ENCODE results near the gene EPHA7. TPM values are rescaled to one million over a fixed set of nuclear protein-coding genes. Genes with fewer than 3 reads are reported as not detected.
A peak's percentile ranks its signal among the peaks of the same experiment; 100 is the strongest.

EPHA7 gene
- total and polyA plus RNA-seq, 2 experiments from 2014 or later: 6.9 to 19.2 TPM

DNA sequence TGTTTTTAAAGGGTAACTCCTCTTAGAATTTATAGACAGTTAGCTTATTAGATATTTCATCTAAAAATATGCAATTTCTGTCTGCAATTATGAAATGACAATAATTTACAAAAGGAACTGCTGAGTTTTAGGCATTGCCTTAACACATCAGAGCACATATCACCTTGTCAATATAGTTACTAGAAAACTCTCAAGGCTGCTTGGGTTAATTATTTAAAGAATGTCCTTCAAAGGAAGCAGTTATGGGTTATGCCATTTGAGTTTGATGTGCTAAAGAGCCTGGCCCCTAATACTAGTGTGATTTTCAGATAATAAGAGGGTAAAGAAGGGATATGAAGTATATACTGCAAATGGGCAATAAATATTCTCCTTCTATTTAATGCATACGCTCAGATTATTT is 192.5 kb downstream of the EPHA7 start:
- Histone ChIP-seq H3K27ac (no peak overlapping the region), H3K4me3 (no peak overlapping the region), H3K9me2 (replicated peaks; ENCODE audit: insufficient read depth) (no peaks in the 10 kb centered on the region), H3K9me3 (ENCODE audit: low read depth) (no peaks in the 10 kb centered on the region), H3K36me3 (replicated peaks; ENCODE audit: insufficient read depth, low read depth) (no peaks in the 10 kb centered on the region), H4K20me1 (ENCODE audit: insufficient read depth, poor library complexity, severe bottlenecking) (no peaks in the 10 kb centered on the region), H3K27me3 (no peaks in the 10 kb centered on the region), H3K4me1 (ENCODE audit: insufficient read depth) (no peaks in the 10 kb centered on the region), H3K4me2 (no peak overlapping the region), H3K79me2 (no peaks in the 10 kb centered on the region), H2AFZ (no peak overlapping the region)
- WGBS (ENCODE audit: low lambda C conversion rate, missing lambda C conversion rate): 100% methylated on average over 1 of the region's 1 CpG
- no peak for DNase-seq (ENCODE audit: low spot score)
- no peak for TF ChIP-seq EZH2 (IDR thresholded peaks at IDR 0.05; ENCODE audit: borderline replicate concordance)
- TF ChIP-seq EZH2phosphoT487 (IDR thresholded peaks at IDR 0.05; ENCODE audit: low read depth, severe bottlenecking, unreplicated experiment): no peak

DNA sequence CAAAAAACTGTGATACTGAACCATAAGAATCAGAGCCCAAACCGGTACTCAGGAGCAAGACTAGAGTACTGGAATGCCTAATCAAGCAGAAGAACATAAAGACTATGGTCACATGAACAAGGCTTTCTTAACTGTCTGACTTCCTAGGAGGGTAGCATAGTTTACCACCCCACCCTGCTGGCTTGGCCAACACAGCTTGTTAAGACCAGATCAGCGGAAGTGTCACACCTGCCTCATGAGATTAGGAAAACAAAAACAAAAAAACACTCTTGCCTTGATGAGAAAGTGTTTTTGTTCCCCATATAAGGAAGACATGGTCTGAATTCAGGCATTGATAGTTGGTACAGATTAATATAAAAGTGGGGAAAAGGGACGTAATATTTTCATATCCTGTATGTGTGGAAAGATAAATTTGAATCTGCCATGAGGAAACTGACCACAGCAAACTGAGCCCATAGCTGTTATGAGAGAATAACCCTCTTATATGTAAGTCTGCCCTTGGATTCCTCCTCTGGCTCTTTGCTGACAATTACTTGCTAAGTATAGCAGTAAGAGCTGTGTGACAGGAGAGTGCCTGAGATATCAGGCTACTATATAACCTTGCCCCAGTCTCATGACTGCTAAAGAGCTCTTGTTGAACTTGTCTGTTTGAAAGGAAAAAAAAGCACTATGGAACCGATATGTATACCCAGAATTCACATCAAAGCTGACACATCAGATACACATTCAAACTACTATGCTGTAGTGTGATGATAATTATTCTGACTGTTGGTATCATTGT is 197.1 kb downstream of the EPHA7 start:
- Histone ChIP-seq H3K36me3 (replicated peaks; ENCODE audit: insufficient read depth, low read depth) (no peaks in the 10 kb centered on the region), H3K4me2 (no peak overlapping the region), H2AFZ (no peak overlapping the region), H3K9me3 (ENCODE audit: low read depth) (no peaks in the 10 kb centered on the region), H3K9me2 (replicated peaks; ENCODE audit: insufficient read depth) (no peaks in the 10 kb centered on the region), H3K27ac (no peak overlapping the region), H3K4me3 (no peak overlapping the region), H3K79me2 (no peaks in the 10 kb centered on the region), H3K4me1 (ENCODE audit: insufficient read depth) (no peaks in the 10 kb centered on the region), H4K20me1 (ENCODE audit: insufficient read depth, poor library complexity, severe bottlenecking) (no peaks in the 10 kb centered on the region), H3K27me3 (no peaks in the 10 kb centered on the region)
- DNase-seq (ENCODE audit: low spot score): peak; percentile 10
- WGBS (ENCODE audit: low lambda C conversion rate, missing lambda C conversion rate): 77% methylated on average over 4 of the region's 4 CpGs
- TF ChIP-seq EZH2phosphoT487 (IDR thresholded peaks at IDR 0.05; ENCODE audit: low read depth, severe bottlenecking, unreplicated experiment): no peak
- no peak for TF ChIP-seq EZH2 (IDR thresholded peaks at IDR 0.05; ENCODE audit: borderline replicate concordance)
- TF ChIP-seq, protein P1, sequence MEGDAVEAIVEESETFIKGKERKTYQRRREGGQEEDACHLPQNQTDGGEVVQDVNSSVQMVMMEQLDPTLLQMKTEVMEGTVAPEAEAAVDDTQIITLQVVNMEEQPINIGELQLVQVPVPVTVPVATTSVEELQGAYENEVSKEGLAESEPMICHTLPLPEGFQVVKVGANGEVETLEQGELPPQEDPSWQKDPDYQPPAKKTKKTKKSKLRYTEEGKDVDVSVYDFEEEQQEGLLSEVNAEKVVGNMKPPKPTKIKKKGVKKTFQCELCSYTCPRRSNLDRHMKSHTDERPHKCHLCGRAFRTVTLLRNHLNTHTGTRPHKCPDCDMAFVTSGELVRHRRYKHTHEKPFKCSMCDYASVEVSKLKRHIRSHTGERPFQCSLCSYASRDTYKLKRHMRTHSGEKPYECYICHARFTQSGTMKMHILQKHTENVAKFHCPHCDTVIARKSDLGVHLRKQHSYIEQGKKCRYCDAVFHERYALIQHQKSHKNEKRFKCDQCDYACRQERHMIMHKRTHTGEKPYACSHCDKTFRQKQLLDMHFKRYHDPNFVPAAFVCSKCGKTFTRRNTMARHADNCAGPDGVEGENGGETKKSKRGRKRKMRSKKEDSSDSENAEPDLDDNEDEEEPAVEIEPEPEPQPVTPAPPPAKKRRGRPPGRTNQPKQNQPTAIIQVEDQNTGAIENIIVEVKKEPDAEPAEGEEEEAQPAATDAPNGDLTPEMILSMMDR (IDR thresholded peaks at IDR 0.05; ENCODE audit: poor library complexity): no peak

DNA sequence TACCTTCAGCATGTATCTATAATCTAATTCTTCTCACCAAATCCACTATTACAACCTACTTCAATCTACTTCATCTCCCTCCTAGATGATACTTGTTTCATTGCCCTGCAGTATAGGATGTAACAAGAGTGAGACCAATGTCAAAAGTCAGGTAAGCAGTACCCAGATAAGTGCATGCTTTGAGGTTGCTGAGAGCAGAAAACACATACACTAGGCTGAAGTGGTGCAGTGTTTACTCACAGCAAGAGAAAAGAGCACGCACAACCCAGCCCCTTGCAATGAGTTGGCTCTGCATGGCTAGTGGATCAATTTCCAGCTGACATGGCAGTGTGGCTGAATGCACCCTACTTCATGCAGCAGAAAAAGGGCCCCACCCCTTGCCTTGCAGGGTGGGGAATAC is 199.9 kb downstream of the EPHA7 start:
- Histone ChIP-seq H3K9me3 (ENCODE audit: low read depth) (peaks cover 7% of the 10 kb centered on the region), H3K27me3 (no peaks in the 10 kb centered on the region), H3K9me2 (replicated peaks; ENCODE audit: insufficient read depth) (no peaks in the 10 kb centered on the region), H3K4me2 (no peak overlapping the region), H3K4me3 (no peak overlapping the region), H3K4me1 (ENCODE audit: insufficient read depth) (no peaks in the 10 kb centered on the region), H3K27ac (no peak overlapping the region), H3K36me3 (replicated peaks; ENCODE audit: insufficient read depth, low read depth) (no peaks in the 10 kb centered on the region), H3K79me2 (no peaks in the 10 kb centered on the region), H2AFZ (no peak overlapping the region), H4K20me1 (ENCODE audit: insufficient read depth, poor library complexity, severe bottlenecking) (no peaks in the 10 kb centered on the region)
- no peak for DNase-seq (ENCODE audit: low spot score)
- TF ChIP-seq EZH2phosphoT487 (IDR thresholded peaks at IDR 0.05; ENCODE audit: low read depth, severe bottlenecking, unreplicated experiment): no peak
- no peak for TF ChIP-seq EZH2 (IDR thresholded peaks at IDR 0.05; ENCODE audit: borderline replicate concordance)
- TF ChIP-seq, protein P1 (IDR thresholded peaks at IDR 0.05; ENCODE audit: poor library complexity): no peak
- 74% methylated on average over 1 of the region's 1 CpG for WGBS (ENCODE audit: low lambda C conversion rate, missing lambda C conversion rate)

DNA sequence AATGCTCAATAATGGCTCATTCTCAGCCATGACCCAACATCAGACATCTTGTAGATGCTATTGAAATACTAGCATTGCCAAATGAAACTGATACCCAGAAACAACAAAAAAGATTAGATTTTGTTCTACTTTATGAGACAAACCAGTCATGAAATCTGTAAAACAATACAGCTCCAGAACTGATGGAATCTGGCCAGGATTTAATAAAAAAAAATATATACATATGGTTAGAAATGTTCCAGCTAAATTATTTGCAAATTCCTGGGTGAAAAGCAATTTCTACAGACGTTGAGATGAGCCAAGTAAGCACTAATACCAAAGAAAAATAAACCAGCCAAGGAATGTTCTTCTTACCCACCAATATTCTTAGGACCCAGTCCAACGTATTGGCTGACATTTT is 201.3 kb downstream of the EPHA7 start:
- WGBS (ENCODE audit: low lambda C conversion rate, missing lambda C conversion rate): 68% methylated on average over 2 of the region's 2 CpGs
- no peak overlapping the region for H3K27ac ChIP-seq
- H3K4me2 ChIP-seq: no peak overlapping the region
- no peak for DNase-seq (ENCODE audit: low spot score)
- no peak overlapping the region for H3K4me3 ChIP-seq
- no peaks in the 10 kb centered on the region for H4K20me1 ChIP-seq (ENCODE audit: insufficient read depth, poor library complexity, severe bottlenecking)
- TF ChIP-seq EZH2phosphoT487 (IDR thresholded peaks at IDR 0.05; ENCODE audit: low read depth, severe bottlenecking, unreplicated experiment) (no peak), EZH2 (IDR thresholded peaks at IDR 0.05; ENCODE audit: borderline replicate concordance) (no peak)
- TF ChIP-seq, protein P1 (IDR thresholded peaks at IDR 0.05; ENCODE audit: poor library complexity): no peak
- no peaks in the 10 kb centered on the region for H3K27me3 ChIP-seq
- H3K4me1 ChIP-seq (ENCODE audit: insufficient read depth): no peaks in the 10 kb centered on the region
- no peaks in the 10 kb centered on the region for H3K79me2 ChIP-seq
- H2AFZ ChIP-seq: no peak overlapping the region
- no peaks in the 10 kb centered on the region for H3K9me2 ChIP-seq (replicated peaks; ENCODE audit: insufficient read depth)
- peaks cover 7% of the 10 kb centered on the region for H3K9me3 ChIP-seq (ENCODE audit: low read depth)
- H3K36me3 ChIP-seq (replicated peaks; ENCODE audit: insufficient read depth, low read depth): no peaks in the 10 kb centered on the region

Data from hepatocyte (in vitro differentiated cells).